Fibroblast of lung (primary cell): ENCODE measurements around the gene TBC1D19. TPM values are rescaled to one million over a fixed set of nuclear protein-coding genes. Genes with fewer than 3 reads are reported as not detected.

Experiments used
- DNase-seq, 2 donors: peaks; one replicate each; pipeline versions ENCODE4 v3.0.0 to v3.0.0-alpha.2; 2010; ENCODE audit warnings: low read depth in 2 of 2
- H2AFZ ChIP-seq: 2 replicates; pipeline ENCODE4 v1.5.1; 2012; ENCODE audit warnings: low read length, control low read depth, inconsistent platforms
- H3K27ac ChIP-seq: 2 replicates; pipeline ENCODE4 v1.5.1; 2011; ENCODE audit warnings: low read length, control low read depth; ENCODE audit not compliant: insufficient read depth
- H3K27me3 ChIP-seq: 2 replicates; pipeline ENCODE4 v1.5.1; 2011; ENCODE audit warnings: mild to moderate bottlenecking, low read length; ENCODE audit not compliant: control insufficient read depth, insufficient read depth
- H3K36me3 ChIP-seq: 2 replicates; pipeline ENCODE4 v1.5.1; 2011; ENCODE audit warnings: low read length; ENCODE audit not compliant: control insufficient read depth, insufficient read depth
- H3K4me1 ChIP-seq: 2 replicates; pipeline ENCODE4 v1.5.1; 2011; ENCODE audit warnings: low read length; ENCODE audit not compliant: control insufficient read depth, insufficient read depth; ENCODE audit errors: extremely low read depth
- H3K4me2 ChIP-seq: 2 replicates; pipeline ENCODE4 v1.5.1; 2011; ENCODE audit warnings: low read length, control low read depth; ENCODE audit not compliant: insufficient read depth; ENCODE audit errors: extremely low read depth
- H3K4me3 ChIP-seq, 4 experiments: fragments of 200-600 bp in 1 of 4; sonication (generic) in 1 of 4; replicated peaks in 1 of 4; 2 replicates each; pipeline ENCODE4 v1.5.1; 2011 to 2016; ENCODE audit warnings: low read length in 4 of 4, low read depth in 3 of 4, mild to moderate bottlenecking in 3 of 4, control low read depth in 2 of 4, inconsistent platforms in 1 of 4, mixed read lengths in 1 of 4; ENCODE audit not compliant: insufficient read depth in 1 of 4; ENCODE audit errors: control extremely low read depth in 1 of 4
- H3K79me2 ChIP-seq: 2 replicates; pipeline ENCODE4 v1.5.1; 2012; ENCODE audit warnings: mild to moderate bottlenecking, low read length, inconsistent platforms; ENCODE audit not compliant: control insufficient read depth, insufficient read depth
- H3K9ac ChIP-seq: 2 replicates; pipeline ENCODE4 v1.5.1; 2011; ENCODE audit warnings: mild to moderate bottlenecking, low read length, control low read depth; ENCODE audit not compliant: insufficient read depth
- H3K9me3 ChIP-seq: 2 replicates; pipeline ENCODE4 v1.5.1; 2012; ENCODE audit warnings: low read depth, low read length; ENCODE audit not compliant: control insufficient read depth, insufficient read depth
- H4K20me1 ChIP-seq: 2 replicates; pipeline ENCODE4 v1.5.1; 2011; ENCODE audit warnings: low read length; ENCODE audit not compliant: control insufficient read depth, insufficient read depth; ENCODE audit errors: extremely low read depth
- EZH2 ChIP-seq: IDR thresholded peaks from 2 replicates; pipeline ENCODE4 v1.5.1; 2012; ENCODE audit warnings: low read length, control low read depth, mild to moderate bottlenecking; ENCODE audit errors: missing control alignments
- polyA plus RNA-seq, 2 donors: library from polyadenylated mRNA; depleted of rRNA in 1 of 2; stranded (reverse) in 1 of 2; unstranded in 1 of 2; fragments of >200 nt; gene quantifications; 2 replicates each; pipeline ENCODE4 v1.2.1, GENCODE V29; 2011 to 2012; ENCODE audit warnings: missing spikeins in 1 of 2
- total RNA-seq: library from RNA; depleted of rRNA; stranded (reverse); fragments of >200 nt; gene quantifications from 2 replicates; pipeline ENCODE4 v1.2.1, GENCODE V29; 2014
- TF ChIP-seq, protein P1 (sequence below), 2 donors: IDR thresholded peaks in 1 of 2; conservative IDR thresholded peaks in 1 of 2; 1 replicate in 1 of 2; 2 replicates in 1 of 2; pipeline ENCODE4 v1.5.1; 2011 to 2012; ENCODE audit warnings: low read length in 2 of 2, control low read depth in 1 of 2, inconsistent platforms in 1 of 2, low read depth in 1 of 2, mild to moderate bottlenecking in 1 of 2

Gene TBC1D19
- total and polyA plus RNA-seq, 2 donors (not counting 1 experiment from before 2014, with no cell fraction given) = 38.2 to 132 TPM

DNA sequence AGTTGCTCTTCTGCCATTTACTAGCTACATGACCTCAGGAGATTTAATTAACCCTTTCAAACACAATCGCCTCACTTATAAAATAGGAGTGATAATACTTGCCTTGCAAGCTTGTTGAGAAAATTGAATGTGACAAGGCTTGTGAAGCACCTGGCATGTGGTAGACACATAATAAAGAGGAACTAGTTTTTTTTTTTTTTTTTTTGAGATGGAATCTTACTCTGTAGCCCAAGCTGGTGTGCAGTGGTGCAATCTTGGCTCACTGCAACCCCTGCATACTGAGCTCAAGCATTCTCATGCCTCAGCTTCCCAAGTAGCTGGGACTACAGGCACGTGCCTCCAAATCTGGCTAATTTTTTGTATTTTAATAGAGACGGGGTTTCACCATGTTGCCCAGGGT is 203.0 kb downstream of the TBC1D19 start:
- Histone ChIP-seq H3K36me3 (no peaks in the 10 kb centered on the region), H3K79me2 (no peaks in the 10 kb centered on the region), H3K4me3 (no peak overlapping the region), H3K9me3 (no peaks in the 10 kb centered on the region), H3K4me2 (no peak overlapping the region), H3K27me3 (no peaks in the 10 kb centered on the region), H3K4me1 (no peaks in the 10 kb centered on the region), H3K9ac (no peak overlapping the region), H3K27ac (no peak overlapping the region), H2AFZ (no peak overlapping the region), H4K20me1 (no peaks in the 10 kb centered on the region)
- TF ChIP-seq, protein P1, sequence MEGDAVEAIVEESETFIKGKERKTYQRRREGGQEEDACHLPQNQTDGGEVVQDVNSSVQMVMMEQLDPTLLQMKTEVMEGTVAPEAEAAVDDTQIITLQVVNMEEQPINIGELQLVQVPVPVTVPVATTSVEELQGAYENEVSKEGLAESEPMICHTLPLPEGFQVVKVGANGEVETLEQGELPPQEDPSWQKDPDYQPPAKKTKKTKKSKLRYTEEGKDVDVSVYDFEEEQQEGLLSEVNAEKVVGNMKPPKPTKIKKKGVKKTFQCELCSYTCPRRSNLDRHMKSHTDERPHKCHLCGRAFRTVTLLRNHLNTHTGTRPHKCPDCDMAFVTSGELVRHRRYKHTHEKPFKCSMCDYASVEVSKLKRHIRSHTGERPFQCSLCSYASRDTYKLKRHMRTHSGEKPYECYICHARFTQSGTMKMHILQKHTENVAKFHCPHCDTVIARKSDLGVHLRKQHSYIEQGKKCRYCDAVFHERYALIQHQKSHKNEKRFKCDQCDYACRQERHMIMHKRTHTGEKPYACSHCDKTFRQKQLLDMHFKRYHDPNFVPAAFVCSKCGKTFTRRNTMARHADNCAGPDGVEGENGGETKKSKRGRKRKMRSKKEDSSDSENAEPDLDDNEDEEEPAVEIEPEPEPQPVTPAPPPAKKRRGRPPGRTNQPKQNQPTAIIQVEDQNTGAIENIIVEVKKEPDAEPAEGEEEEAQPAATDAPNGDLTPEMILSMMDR (conservative IDR thresholded peaks at IDR 0.05 in 1 of 2, IDR thresholded peaks at IDR 0.05 in 1 of 2; ENCODE audit: low read depth in 1 of 2, low read length in 2 of 2) = no peak
- no peak for TF ChIP-seq EZH2
- DNase-seq = no peak

DNA sequence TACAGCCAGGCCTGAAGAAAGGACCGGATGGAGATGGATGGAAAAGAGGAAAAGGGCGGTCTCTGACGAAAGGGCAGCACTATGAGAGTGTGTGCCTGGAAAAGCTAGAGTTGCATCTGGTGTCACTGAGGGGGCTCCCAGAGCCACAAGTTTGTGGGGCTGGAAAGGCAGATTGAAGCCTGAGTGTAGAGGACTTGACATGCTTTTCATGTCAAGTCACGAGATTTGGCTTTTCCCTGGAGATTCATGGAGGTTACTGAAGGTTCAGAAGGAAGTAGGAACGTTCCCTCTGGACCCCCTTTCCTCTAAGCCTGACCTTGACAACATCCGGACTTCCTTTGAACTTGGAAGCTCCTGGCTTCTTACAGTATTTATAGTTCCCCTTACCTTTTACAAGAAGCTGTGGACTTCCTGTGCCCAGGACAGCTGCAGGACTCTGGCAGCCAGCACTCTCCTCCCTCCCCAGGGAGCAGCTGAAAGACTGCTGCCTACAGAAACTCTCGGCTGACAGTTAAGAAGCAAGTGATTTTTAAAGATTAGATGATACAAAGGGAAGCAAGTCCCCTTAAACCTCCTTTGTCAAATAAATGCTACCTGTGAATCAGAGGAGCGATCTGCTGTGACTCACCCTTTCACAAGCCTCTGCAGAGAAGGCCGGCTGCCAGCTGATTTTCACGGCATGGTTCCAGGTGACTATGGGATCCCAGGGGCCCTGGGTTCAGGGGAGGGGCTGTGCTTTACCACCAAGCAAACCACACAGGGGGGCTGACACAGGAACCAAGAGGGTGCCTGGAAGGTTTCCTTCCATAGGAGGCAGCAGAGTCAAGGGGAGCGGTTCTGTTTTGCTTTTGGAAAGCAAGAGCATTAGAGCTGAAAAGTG is 203.8 kb downstream of the TBC1D19 start:
- Histone ChIP-seq H3K79me2 (no peaks in the 10 kb centered on the region), H3K27me3 (no peaks in the 10 kb centered on the region), H3K27ac (no peak overlapping the region), H3K4me2 (no peak overlapping the region), H4K20me1 (no peaks in the 10 kb centered on the region), H3K36me3 (no peaks in the 10 kb centered on the region), H3K4me3 (no peak overlapping the region), H3K4me1 (no peaks in the 10 kb centered on the region), H3K9ac (no peak overlapping the region), H2AFZ (no peak overlapping the region), H3K9me3 (no peaks in the 10 kb centered on the region)
- DNase-seq = peak; percentile 49 to 85
- TF ChIP-seq, protein P1 (conservative IDR thresholded peaks at IDR 0.05 in 1 of 2, IDR thresholded peaks at IDR 0.05 in 1 of 2; ENCODE audit: low read depth in 1 of 2, low read length in 2 of 2) = peak; percentile 11 to 39
- no peak for TF ChIP-seq EZH2

GRCh38 chr4:26788341-26788733 is 204.5 kb downstream of the TBC1D19 start:
- Histone ChIP-seq H4K20me1 (no peaks in the 10 kb centered on the region), H3K4me2 (no peak overlapping the region), H3K4me3 (no peak overlapping the region), H2AFZ (no peak overlapping the region), H3K36me3 (no peaks in the 10 kb centered on the region), H3K9me3 (no peaks in the 10 kb centered on the region), H3K4me1 (no peaks in the 10 kb centered on the region), H3K27ac (no peak overlapping the region), H3K79me2 (no peaks in the 10 kb centered on the region), H3K9ac (no peak overlapping the region), H3K27me3 (no peaks in the 10 kb centered on the region)
- TF ChIP-seq, protein P1 (conservative IDR thresholded peaks at IDR 0.05 in 1 of 2, IDR thresholded peaks at IDR 0.05 in 1 of 2; ENCODE audit: low read depth in 1 of 2, low read length in 2 of 2) = no peak
- no peak for TF ChIP-seq EZH2
- no peak for DNase-seq
